Ectodermal cell (in vitro differentiated cells): ENCODE data around the gene HOXD8.

ENCODE experiments used
- H3K27ac ChIP-seq: 2 replicates; pipeline ENCODE4 v1.7.0; 2013; ENCODE audit warnings: mild to moderate bottlenecking, low read depth, low read length; ENCODE audit not compliant: insufficient read depth, poor library complexity, severe bottlenecking
- H3K27me3 ChIP-seq: 2 replicates; pipeline ENCODE4 v1.7.0; 2013; ENCODE audit warnings: mild to moderate bottlenecking, low read length; ENCODE audit not compliant: insufficient read depth, control insufficient read depth, poor library complexity, severe bottlenecking
- H3K36me3 ChIP-seq: one replicate; pipeline ENCODE4 v1.7.0; 2013; ENCODE audit warnings: low read length; ENCODE audit not compliant: control insufficient read depth, insufficient read depth
- H3K4me1 ChIP-seq: one replicate; pipeline ENCODE4 v1.7.0; 2013; ENCODE audit warnings: low read length; ENCODE audit not compliant: control insufficient read depth, insufficient read depth
- H3K4me3 ChIP-seq: 2 replicates; pipeline ENCODE4 v1.7.0; 2013; ENCODE audit warnings: low read depth, low read length, control low read depth; ENCODE audit not compliant: insufficient read depth
- H3K9me3 ChIP-seq: 2 replicates; pipeline ENCODE4 v1.7.0; 2013; ENCODE audit warnings: mild to moderate bottlenecking, low read length, moderate library complexity; ENCODE audit not compliant: control insufficient read depth
- WGBS, 2 experiments: methylation state at CpG; one replicate each; pipeline ENCODE4 v1.1.7; 2013; ENCODE audit warnings: missing lambda C conversion rate in 2 of 2; 5-methylcytosine and 5-hydroxymethylcytosine counted together

HOXD8 gene

GRCh38 chr2:176084611-176085119 lies 44.8 kb upstream of the HOXD8 start:
- 3% methylated on average over 25 to 26 of the region's 26 CpGs for WGBS, 2 experiments
- Histone ChIP-seq H3K27me3 (peaks cover 100% of the 10 kb centered on the region), H3K4me3 (no peak overlapping the region), H3K36me3 (no peaks in the 10 kb centered on the region), H3K9me3 (no peaks in the 10 kb centered on the region), H3K4me1 (peaks cover 14% of the 10 kb centered on the region), H3K27ac (no peak overlapping the region)

- H3K4me1 ChIP-seq = peaks cover 14% of the 10 kb centered on the region
- H3K27ac ChIP-seq = no peak overlapping the region
- 3% methylated on average over 34 to 39 of the region's 40 CpGs for WGBS, 2 experiments
- no peaks in the 10 kb centered on the region for H3K9me3 ChIP-seq
- peaks cover 100% of the 10 kb centered on the region for H3K27me3 ChIP-seq
- H3K4me3 ChIP-seq = no peak overlapping the region
- no peaks in the 10 kb centered on the region for H3K36me3 ChIP-seq
Observed at GRCh38 chr2:176085120-176085788, 44.3 kb upstream of the HOXD8 start.

GRCh38 chr2:176085861-176086771 lies 43.4 kb upstream of the HOXD8 start:
- H3K9me3 ChIP-seq = no peaks in the 10 kb centered on the region
- H3K27ac ChIP-seq = no peak overlapping the region
- peaks cover 10% of the 10 kb centered on the region for H3K4me1 ChIP-seq
- H3K36me3 ChIP-seq = no peaks in the 10 kb centered on the region
- H3K27me3 ChIP-seq = peaks cover 100% of the 10 kb centered on the region
- H3K4me3 ChIP-seq = no peak overlapping the region
- 2 to 3% methylated on average over 46 of the region's 46 CpGs for WGBS, 2 experiments

GRCh38 chr2:176087330-176088047 lies 42.0 kb upstream of the HOXD8 start:
- no peaks in the 10 kb centered on the region for H3K36me3 ChIP-seq
- 16 to 17% methylated on average over 29 of the region's 29 CpGs for WGBS, 2 experiments
- peaks cover 100% of the 10 kb centered on the region for H3K27me3 ChIP-seq
- H3K4me3 ChIP-seq = peak overlapping the region; percentile 28
- H3K9me3 ChIP-seq = no peaks in the 10 kb centered on the region
- peaks cover 8% of the 10 kb centered on the region for H3K4me1 ChIP-seq
- no peak overlapping the region for H3K27ac ChIP-seq

GRCh38 chr2:176088048-176088936 lies 41.2 kb upstream of the HOXD8 start:
- peaks cover 5% of the 10 kb centered on the region for H3K4me1 ChIP-seq
- H3K27me3 ChIP-seq = peaks cover 100% of the 10 kb centered on the region
- H3K9me3 ChIP-seq = no peaks in the 10 kb centered on the region
- 1% methylated on average over 49 of the region's 49 CpGs for WGBS, 2 experiments
- no peaks in the 10 kb centered on the region for H3K36me3 ChIP-seq
- H3K4me3 ChIP-seq = peak overlapping the region; percentile 28
- no peak overlapping the region for H3K27ac ChIP-seq

GRCh38 chr2:176088937-176089842 lies 40.3 kb upstream of the HOXD8 start:
- no peaks in the 10 kb centered on the region for H3K9me3 ChIP-seq
- no peak overlapping the region for H3K4me3 ChIP-seq
- no peak overlapping the region for H3K27ac ChIP-seq
- no peaks in the 10 kb centered on the region for H3K36me3 ChIP-seq
- peaks cover 5% of the 10 kb centered on the region for H3K4me1 ChIP-seq
- H3K27me3 ChIP-seq = peaks cover 100% of the 10 kb centered on the region
- WGBS, 2 experiments = 10 to 11% methylated on average over 6 of the region's 6 CpGs

- H3K9me3 ChIP-seq = no peaks in the 10 kb centered on the region
Observed at GRCh38 chr2:176089843-176090395, 39.6 kb upstream of the HOXD8 start.

GRCh38 chr2:176090862-176091261 lies 38.6 kb upstream of the HOXD8 start:
- Histone ChIP-seq H3K4me3 (no peak overlapping the region), H3K27ac (no peak overlapping the region), H3K4me1 (peaks cover 5% of the 10 kb centered on the region), H3K36me3 (no peaks in the 10 kb centered on the region), H3K9me3 (no peaks in the 10 kb centered on the region), H3K27me3 (peaks cover 100% of the 10 kb centered on the region)
- 13 to 21% methylated on average over 5 of the region's 5 CpGs for WGBS, 2 experiments

More at GRCh38 chr2:176089843-176090395, 39.6 kb upstream of the HOXD8 start:
- no peak overlapping the region for H3K4me3 ChIP-seq
- peaks cover 100% of the 10 kb centered on the region for H3K27me3 ChIP-seq
- peaks cover 5% of the 10 kb centered on the region for H3K4me1 ChIP-seq
- H3K27ac ChIP-seq = no peak overlapping the region
- no peaks in the 10 kb centered on the region for H3K36me3 ChIP-seq
